GM19099 (cell line): ENCODE measurements around the gene SPINK8.

Experiments
- POLR2A ChIP-seq: IDR thresholded peaks from 3 replicates; pipeline ENCODE4 v1.6.1; 2011; ENCODE audit warnings: low read depth; ENCODE audit not compliant: insufficient read length; ENCODE audit errors: extremely low read depth

SPINK8 gene

DNA sequence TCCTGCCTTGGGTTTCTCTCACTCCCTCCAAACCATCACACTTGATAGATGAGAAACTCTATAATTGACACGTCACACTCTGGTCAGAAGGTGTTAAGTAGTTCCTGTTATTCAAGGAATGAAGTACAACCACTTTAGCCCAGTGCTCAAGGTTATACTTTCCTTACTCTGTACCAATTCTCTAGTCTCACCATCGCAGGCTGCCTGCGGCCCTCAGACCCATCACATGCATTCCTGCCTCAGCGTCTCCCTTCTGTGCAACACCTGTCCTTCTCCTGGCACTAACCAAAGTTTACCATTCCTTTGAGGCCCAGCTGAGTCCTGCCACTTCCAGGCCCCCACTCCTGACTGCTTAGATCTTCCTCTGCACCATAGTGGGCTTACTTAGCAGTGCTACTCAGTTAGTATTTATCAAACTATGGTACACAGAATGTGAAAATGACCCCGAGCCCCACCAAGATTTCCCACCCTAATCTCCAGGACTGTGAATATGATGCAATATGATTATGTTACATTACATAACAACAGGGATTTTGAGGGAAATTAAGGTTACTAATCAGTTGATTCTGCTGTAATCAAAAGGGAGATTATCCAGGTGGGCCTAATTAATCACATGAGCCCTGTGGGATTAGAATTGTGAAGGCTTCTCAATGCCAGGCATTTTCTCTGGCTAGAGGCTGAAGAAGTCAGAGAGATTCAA is 36.2 kb downstream of the SPINK8 start:
- no peak for TF ChIP-seq POLR2A

DNA sequence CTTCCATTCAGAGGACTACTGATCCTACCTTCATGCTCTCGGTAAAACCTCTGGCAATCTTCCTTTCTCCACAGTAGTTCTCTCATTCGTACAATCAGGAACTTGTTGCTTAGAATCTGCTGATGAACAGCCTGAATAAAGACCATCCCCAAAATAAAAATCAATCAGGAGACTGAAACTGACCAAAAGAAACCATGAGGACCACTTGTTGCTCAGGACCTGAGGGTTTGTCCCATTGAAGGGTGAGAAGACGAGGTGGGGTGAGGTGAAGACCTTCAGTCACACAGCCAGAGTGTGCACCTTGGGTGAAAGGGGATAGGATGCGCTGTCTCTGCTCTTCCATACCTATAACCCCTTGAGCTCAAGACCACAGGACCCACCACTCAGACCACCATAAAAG is 36.8 kb downstream of the SPINK8 start:
- TF ChIP-seq POLR2A = no peak

DNA sequence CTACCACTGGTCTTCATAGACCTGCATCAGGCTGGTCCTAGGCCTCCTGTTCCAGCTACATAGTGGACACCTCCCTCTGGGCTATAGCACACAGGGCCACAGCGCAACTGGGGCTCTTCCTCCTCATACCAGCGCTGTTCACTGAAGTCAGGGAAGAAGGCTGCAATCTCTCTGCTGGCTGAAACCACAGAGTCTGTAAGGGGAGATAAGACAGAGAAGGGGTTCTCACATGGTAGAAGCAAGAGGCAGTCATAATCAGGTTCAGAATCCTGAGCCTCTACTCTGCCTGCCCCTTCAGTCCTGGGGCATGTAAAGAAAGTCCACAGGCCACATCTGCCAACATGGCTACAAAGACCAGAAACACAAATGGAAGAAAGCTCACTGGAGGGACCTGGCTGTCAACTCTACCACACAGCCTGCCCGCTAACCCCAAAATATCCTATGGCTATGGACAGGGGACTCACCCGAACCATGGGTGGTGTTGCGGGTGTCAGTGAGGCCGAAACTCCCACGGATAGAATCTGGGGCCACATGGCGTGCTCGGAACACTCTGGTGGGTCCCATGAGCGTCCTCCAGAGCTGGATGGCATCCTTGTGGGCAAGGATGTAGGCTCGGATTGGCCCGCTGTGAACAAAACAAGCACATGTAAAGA is 38.7 kb downstream of the SPINK8 start:
- no peak for TF ChIP-seq POLR2A

DNA sequence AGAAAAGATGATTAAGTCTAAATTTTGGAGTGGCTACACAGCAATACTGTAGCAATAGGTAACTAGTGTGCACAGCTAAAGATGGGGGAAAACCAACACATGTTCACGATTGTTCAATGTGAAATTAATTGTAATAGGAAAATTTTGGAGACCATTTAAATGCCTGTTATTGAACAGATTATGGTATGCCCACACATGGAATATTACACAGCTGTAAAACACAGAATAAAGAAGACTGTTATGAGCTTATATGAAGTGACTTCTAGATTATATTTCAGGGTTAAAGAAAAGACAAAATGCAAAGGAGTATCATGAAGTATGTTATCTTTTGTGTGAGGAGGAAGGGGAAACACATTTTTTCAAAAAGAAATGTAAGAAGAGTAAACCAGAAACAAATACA is 43.8 kb downstream of the SPINK8 start:
- TF ChIP-seq POLR2A = no peak

DNA sequence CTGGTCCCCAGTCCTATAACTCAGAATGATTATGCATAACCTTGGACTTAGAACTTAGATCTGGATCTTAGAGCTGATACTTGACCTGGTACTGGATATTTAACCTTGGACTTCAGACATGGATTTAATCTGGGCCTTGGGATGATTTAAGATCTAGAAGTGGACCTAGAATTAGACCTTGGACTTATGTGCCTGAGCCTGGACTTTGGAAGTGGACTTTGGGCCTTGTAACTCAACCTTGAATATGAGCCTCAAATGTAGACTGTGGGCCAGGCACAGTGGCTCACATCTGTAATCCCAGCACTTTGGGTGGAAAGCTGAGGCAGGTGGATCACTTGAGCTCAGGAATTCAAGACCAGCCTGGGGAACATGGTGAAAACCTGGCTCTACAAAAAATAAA is 46.4 kb downstream of the SPINK8 start:
- TF ChIP-seq POLR2A = no peak

DNA sequence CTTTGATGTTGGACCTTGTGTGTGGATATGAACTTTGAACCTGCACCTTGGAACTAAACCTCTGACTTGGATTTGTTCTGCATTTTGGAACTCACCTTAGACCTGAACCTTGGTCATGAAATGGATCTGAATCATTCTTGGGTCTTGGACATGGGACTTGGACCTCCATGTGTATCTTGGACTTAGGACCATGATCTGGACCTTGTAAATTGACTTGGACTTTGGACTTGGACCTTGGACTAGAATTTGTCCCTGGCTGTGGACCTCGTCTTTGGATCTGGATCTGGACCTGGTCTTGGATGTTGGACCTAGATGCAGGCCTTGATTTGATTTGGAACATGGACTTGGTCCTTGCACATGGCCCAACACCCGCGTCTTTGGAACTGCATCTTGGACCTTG is 47.2 kb downstream of the SPINK8 start:
- TF ChIP-seq POLR2A = no peak

DNA sequence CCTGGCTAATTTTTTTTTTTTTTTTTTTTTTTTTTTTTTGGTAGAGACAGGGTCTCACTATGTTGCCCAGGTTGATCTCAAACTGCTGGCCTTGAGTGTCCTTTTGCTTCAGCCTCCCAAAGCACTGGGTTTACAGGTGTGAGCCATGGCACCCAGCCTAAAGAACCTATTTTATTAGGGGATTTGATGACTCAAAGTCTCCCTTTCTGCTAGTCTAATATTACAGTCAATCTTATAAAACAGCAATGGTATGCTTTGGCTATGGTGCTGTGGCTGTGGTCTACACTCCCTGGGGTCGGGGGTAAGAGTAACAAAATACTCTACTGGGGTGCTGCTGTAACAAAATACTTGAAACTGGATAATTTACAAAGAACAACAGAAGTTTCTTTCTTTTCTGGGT is 47.8 kb downstream of the SPINK8 start:
- TF ChIP-seq POLR2A = no peak

DNA sequence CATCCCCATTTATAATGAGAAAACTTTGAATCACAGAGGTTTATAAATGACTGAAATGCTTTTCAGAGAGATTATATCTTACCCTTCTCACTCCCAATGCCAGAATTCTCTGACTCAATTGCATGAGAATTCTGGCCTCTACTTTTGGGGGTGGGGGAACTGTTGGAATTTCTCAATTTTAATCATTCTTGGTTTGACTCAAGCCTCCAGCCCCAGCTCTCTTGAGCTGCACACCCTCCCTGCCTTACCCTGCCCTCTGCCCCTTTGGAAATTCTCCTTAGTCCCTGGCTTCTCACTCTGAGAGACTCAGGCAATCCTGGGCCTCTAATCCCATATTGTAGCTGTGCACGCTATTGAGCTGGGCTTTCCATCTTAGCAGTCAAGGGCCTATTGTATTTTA is 48.3 kb downstream of the SPINK8 start:
- TF ChIP-seq POLR2A = no peak

DNA sequence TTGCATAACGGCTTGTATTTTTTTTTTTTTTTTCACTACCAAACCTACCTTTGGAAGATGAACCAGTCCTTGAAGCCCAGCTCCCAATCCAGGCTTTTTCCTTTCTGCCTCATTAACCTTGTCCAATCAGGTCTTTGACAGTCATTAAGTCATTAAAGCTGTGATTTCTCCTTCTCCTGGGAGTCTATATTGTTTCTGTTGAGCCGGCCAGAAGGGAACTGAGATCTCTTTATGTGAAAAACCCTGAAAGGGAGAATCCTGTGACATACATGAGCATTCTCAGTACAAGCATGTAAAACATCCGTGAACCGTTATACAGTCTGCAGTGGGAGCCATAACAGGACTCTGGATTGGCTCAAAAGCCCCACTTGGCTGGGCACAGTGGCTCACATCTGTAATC is 52.6 kb downstream of the SPINK8 start:
- TF ChIP-seq POLR2A = no peak

DNA sequence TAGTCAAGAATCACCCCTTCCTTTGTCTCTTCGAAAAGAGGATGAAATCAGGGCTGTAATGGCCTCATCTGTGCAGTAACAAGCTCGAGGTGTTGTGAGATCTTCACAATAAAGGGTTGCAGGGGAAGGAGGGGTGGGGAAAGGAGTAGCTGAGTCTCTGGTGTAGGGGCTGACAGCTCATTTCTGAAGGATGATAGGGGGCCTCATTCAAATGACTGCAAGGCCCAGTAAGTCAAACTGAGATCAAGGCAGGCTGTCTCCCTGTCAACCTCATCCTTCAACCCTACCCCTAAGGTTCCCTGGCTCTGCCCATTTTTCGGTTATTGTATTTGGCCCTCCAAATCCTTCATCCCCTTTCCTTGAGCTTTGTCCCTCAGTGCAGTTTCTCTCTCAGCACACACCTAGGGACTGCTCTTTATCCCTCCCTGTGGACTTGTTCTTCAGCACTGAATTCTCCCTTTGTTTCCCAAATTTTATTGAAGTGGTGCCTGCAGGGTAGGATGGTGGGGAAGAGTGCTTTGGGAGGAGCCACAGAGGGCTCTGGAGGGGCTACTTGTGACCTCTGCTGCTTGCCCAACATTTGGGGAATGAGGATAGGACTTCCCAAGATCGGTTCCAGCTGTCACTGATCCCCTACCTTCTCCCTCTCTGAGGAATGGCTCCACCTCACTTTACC is 54.4 kb downstream of the SPINK8 start:
- no peak for TF ChIP-seq POLR2A

DNA sequence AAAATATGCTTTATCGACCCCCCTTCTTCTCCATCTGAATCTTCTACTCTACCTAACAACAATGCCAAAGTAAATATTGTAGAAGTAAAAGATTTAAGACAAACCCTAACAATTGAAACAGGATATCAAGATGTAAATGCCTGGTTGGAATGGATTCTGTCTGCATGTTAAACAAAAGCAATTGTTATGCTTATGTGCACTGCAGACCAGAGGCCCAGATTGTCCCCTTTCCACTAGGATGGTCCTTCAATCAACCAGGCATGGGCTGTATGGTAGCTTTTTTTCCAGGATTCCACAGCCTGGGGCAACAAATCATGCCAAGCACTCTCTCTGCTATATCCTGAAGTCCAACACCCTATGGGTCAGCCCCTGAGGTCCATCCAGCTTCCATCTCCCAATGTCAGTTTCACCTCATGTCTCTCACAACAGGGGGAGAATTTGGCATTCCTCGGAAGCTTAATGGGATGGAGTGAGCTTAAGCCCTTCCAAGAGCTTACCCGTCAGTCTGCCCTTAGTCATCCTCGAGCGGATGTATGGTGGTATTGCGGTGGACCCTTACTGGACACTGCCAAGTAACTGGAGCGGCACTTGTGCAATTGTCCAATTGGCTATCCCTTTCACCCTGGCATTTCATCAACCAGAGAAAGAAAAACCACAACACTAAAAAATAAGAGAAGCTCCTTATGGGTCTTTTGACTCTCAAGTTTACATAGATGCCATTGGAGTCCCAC is 56.4 kb downstream of the SPINK8 start:
- no peak for TF ChIP-seq POLR2A

DNA sequence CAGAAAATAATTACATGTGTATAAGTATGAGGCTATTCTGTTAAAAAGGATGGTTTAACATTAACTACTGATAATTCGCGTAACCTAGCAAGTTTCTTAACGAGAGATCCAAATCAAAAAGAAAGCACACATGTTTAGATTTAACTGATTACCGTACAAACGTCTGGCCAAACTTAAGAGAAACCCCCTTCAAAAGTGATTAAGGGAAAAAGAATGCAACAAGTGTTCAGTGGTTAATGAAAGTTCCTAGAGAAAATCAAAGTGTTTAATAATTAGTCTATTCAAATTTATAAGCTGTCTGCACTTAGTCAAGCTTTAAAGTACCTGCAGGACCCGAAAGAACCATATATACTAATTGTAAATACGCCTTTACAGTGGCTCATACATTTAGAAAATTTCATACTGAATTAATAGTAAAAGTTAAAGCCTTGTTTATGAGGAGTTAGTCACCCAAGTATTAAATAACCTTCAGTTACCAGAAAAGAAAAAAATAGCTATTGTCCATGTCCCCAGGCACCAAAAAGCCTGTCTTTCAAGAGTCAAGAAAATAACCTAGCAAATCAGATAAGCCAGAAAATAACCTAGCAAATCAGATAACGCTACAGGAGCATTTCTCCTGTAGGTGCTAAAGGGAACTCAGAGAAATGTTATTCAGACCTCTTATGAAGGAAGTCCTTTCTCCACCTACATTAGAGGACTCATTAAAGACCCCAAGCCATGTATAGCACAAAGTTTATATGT is 58.0 kb downstream of the SPINK8 start:
- no peak for TF ChIP-seq POLR2A

DNA sequence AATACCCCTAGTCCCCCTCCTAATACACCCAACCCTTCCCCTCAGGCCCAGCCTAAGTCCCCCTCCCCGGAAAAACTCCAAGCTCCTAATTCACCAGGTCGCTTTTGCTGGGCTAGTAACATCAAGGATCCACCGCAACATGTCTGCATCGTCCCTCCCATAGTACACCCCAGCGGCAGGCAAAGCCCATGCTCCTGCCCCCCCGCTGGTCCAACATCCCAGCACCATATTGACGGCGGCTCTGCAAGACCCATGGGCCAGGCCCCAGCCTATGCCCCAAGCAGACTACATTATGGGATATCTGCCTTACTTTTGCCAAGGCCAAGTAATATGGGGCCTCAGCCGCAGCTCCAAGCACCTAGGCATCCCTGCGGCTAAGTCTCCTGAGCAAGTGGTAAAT is 59.0 kb downstream of the SPINK8 start:
- no peak for TF ChIP-seq POLR2A

DNA sequence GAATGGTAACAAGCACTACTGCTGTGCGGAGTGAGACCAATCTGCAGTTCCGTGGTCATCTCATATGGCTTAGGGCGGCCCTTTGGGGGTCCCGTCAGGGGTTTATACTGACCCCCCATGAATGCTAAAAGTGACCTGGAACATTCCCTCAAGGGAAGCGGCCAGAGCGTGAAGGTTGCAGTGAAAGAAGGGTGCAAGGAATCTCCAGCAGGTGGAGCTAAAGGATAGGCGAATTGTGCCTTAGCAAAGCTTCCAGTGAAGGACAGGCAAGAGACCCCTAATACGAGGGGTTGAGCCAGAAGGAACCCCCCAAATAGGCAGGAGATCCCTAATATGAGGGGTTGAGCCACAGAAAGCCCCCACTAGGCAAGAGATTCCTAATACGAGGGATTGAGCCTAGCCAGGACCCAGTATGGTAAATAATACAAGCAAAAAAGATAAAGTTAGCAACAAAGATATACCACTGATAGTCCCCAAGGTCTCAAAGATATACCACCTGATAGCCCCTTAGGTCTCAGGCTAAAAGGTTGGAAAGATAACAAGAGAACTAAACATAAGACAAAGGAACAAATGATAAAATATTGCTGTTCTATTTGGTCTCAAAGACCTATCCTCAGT is 59.8 kb downstream of the SPINK8 start:
- TF ChIP-seq POLR2A = no peak
